ENCODE results near the gene MRFAP1. TPM values are rescaled to one million over a fixed set of nuclear protein-coding genes. Genes with fewer than 3 reads are reported as not detected.

The MRFAP1 gene
- total RNA-seq, 2 donors from 2014 or later = 97.9 to 115 TPM

GRCh38 chr4:6594341-6594740 is 46.1 kb upstream of the MRFAP1 start:
- Histone ChIP-seq H3K36me3 (replicated peaks in 1 of 2; ENCODE audit: insufficient read depth in 1 of 2, low read depth in 2 of 2) (peaks cover 0 to 4% of the 10 kb centered on the region in 2 donors), H3K9me3 (no peaks in the 10 kb centered on the region), H3K27ac (no peak overlapping the region), H3K4me1 (no peaks in the 10 kb centered on the region), H3K27me3 (no peaks in the 10 kb centered on the region), H3K4me3 (no peak overlapping the region)
- DNase-seq (no peak), ATAC-seq (no peak)
- 90 to 95% methylated on average over 2 to 21 of the region's 22 CpGs for WGBS, 2 donors
- intact Hi-C loops (cut with DNase I) = no loop called here
- TF ChIP-seq POLR2A (IDR thresholded peaks at IDR 0.05) = no peak
- no peak for TF ChIP-seq CTCF (IDR thresholded peaks at IDR 0.05)

- Histone ChIP-seq H3K4me3 (no peak overlapping the region), H3K27ac (no peak overlapping the region), H3K4me1 (no peaks in the 10 kb centered on the region), H3K9me3 (no peaks in the 10 kb centered on the region), H3K27me3 (no peaks in the 10 kb centered on the region), H3K36me3 (replicated peaks in 1 of 2; ENCODE audit: insufficient read depth in 1 of 2, low read depth in 2 of 2) (peaks cover 0 to 4% of the 10 kb centered on the region in 2 donors)
- WGBS, 2 donors = 84 to 90% methylated on average over 6 to 7 of the region's 7 CpGs
- no peak for ATAC-seq
- intact Hi-C loops (cut with DNase I) = no loop called here
- no peak for TF ChIP-seq POLR2A (IDR thresholded peaks at IDR 0.05)
- TF ChIP-seq CTCF (IDR thresholded peaks at IDR 0.05) = no peak
- no peak for DNase-seq
Measured at GRCh38 chr4:6594826-6595355, 45.6 kb upstream of the MRFAP1 start.

DNA sequence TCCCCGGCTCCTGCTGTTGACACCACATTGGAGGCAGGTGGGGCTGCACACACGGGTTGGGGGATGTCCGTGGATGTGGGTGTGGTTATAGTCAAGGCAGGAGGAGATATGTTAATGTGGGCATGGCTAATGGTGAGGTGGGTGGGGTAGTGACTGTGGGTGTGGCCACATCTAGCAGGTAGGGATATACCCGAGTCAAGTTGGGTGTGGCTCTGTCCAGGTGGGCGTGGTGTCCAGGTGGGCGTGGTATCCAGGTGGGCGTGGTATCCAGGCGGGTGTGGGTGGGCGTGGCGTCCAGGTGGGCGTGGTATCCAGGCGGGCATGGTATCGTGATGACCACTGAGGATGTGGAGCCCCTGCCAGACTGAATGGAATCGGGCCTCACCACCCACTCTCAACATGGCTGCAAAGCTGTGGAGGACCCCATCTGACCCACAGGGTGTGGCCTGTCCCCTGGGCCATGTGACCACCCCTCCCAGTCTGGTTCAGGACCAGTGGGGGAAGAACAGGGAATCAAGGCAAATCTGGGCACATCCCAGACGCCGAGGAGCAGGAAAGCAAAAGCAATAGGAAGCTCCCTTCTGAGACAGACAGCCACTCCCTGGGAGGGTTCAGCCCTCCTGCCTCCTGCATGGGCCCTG is 44.5 kb upstream of the MRFAP1 start:
- H3K4me1 ChIP-seq = no peaks in the 10 kb centered on the region
- intact Hi-C loops (cut with DNase I) = no loop called here
- H3K36me3 ChIP-seq (replicated peaks in 1 of 2; ENCODE audit: insufficient read depth in 1 of 2, low read depth in 2 of 2) = peaks cover 0 to 7% of the 10 kb centered on the region in 2 donors
- H3K4me3 ChIP-seq = no peak overlapping the region
- no peaks in the 10 kb centered on the region for H3K9me3 ChIP-seq
- no peak overlapping the region for H3K27ac ChIP-seq
- 60 to 65% methylated on average over 11 to 16 of the region's 16 CpGs for WGBS, 2 donors
- no peaks in the 10 kb centered on the region for H3K27me3 ChIP-seq
- no peak for DNase-seq
- ATAC-seq = no peak
- TF ChIP-seq POLR2A (IDR thresholded peaks at IDR 0.05) = no peak
- no peak for TF ChIP-seq CTCF (IDR thresholded peaks at IDR 0.05)

DNA sequence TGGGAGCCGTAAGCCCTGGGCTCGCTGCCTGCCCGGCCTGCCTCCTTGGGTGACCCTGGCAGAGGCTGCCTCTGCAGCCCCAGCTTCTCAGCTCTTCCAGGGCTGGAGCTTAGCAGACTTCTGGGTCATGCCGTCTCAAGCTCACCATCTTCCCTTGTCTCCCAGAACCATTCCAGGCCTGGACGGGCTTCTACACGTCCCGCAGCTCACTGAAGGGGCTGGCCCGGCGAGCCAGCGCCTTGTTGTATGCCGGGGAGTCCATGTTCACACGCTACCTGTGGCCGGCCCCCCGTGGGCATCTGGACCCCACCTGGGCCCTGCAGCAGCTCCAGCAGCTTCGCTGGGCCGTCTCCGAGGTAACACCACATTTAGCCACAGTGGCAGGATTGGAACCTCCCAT is 43.5 kb upstream of the MRFAP1 start:
- Histone ChIP-seq H3K4me3 (no peak overlapping the region), H3K36me3 (replicated peaks in 1 of 2; ENCODE audit: insufficient read depth in 1 of 2, low read depth in 2 of 2) (peaks cover 0 to 13% of the 10 kb centered on the region in 2 donors), H3K27ac (no peak overlapping the region), H3K27me3 (no peaks in the 10 kb centered on the region), H3K9me3 (no peaks in the 10 kb centered on the region), H3K4me1 (no peaks in the 10 kb centered on the region)
- TF ChIP-seq CTCF (IDR thresholded peaks at IDR 0.05) (no peak), POLR2A (IDR thresholded peaks at IDR 0.05) (no peak)
- 89 to 94% methylated on average over 3 to 17 of the region's 17 CpGs for WGBS, 2 donors
- DNase-seq = no peak
- intact Hi-C loops (cut with DNase I) = no loop called here
- ATAC-seq = no peak

DNA sequence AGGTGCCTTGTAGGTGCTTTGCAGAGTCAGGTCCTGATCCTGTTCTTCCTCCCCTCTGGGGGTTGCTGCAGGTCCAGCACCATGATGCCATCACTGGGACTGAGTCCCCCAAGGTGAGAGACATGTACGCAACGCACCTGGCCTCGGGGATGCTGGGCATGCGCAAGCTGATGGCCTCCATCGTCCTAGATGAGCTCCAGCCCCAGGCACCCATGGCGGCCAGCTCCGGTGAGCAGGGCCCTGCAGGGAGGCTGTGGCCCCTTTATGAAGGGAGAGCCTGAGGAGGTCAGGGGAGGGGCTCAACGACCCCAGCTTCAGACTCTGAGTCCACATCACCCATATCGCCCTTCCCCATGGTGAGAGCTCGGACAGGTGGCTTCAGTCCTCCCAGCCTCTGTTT is 42.4 kb upstream of the MRFAP1 start:
- H3K9me3 ChIP-seq = no peaks in the 10 kb centered on the region
- DNase-seq (no peak), ATAC-seq (no peak)
- TF ChIP-seq CTCF (IDR thresholded peaks at IDR 0.05) = no peak
- no peak for TF ChIP-seq POLR2A (IDR thresholded peaks at IDR 0.05)
- H3K27me3 ChIP-seq = no peaks in the 10 kb centered on the region
- H3K4me1 ChIP-seq = no peaks in the 10 kb centered on the region
- no peak overlapping the region for H3K4me3 ChIP-seq
- WGBS, 2 donors = 84 to 89% methylated on average over 8 to 10 of the region's 10 CpGs
- intact Hi-C loops (cut with DNase I) = no loop called here
- H3K27ac ChIP-seq = no peak overlapping the region
- H3K36me3 ChIP-seq (replicated peaks in 1 of 2; ENCODE audit: insufficient read depth in 1 of 2, low read depth in 2 of 2) = peaks cover 0 to 14% of the 10 kb centered on the region in 2 donors
